Loucy (cell line): ENCODE data around the gene NELFB.

Source experiments
- EZH2phosphoT487 ChIP-seq: fragments of 200-600 bp; IDR thresholded peaks from 2 replicates; pipeline ENCODE4 v1.6.1; 2018; ENCODE audit warnings: antibody characterized with exemption, mild to moderate bottlenecking, moderate library complexity, borderline replicate concordance
- TF ChIP-seq, protein P1 (sequence below): fragments of 200-600 bp; sonication (generic); conservative IDR thresholded peaks from 2 replicates; pipeline ENCODE4 v1.5.1; 2014; ENCODE audit warnings: mild to moderate bottlenecking, antibody characterized with exemption, low read length

DNA sequence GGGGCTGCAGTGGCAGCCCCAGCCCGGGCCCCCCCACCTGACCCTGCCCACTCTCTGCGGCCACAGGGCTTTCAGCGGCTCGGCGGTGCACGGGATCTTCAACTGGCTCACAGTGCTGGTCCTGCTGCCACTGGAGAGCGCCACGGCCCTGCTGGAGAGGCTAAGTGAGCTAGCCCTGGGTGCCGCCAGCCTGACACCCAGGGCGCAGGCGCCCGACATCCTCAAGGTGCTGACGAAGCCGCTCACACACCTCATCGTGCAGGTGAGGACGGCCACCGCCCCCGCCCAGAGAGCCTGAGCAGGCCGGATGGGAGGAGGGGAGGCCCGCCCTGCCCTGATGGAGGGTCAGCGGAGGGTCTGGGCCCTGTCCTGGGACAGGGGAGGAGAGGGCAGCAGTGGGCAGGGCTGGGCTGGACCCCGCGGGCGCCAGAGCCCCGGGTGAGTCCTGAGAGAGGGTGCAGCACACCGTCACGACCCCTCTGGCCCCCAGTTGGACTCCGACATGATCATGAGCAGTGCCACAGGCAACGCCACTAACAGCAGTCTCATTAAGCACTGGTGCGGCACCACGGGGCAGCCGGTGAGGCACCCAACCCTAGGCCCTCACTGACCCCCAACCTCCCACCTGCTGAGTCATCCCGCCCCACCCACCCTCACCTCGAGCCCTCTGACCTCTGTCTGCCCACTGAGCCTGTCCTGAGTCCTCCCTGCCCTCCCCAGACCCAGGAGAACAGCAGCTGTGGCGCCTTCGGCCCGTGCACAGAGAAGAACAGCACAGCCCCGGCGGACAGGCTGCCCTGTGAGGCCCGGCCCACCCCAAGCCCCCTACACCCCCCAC, 21.8 kb upstream of the NELFB start:
- TF ChIP-seq, protein P1, sequence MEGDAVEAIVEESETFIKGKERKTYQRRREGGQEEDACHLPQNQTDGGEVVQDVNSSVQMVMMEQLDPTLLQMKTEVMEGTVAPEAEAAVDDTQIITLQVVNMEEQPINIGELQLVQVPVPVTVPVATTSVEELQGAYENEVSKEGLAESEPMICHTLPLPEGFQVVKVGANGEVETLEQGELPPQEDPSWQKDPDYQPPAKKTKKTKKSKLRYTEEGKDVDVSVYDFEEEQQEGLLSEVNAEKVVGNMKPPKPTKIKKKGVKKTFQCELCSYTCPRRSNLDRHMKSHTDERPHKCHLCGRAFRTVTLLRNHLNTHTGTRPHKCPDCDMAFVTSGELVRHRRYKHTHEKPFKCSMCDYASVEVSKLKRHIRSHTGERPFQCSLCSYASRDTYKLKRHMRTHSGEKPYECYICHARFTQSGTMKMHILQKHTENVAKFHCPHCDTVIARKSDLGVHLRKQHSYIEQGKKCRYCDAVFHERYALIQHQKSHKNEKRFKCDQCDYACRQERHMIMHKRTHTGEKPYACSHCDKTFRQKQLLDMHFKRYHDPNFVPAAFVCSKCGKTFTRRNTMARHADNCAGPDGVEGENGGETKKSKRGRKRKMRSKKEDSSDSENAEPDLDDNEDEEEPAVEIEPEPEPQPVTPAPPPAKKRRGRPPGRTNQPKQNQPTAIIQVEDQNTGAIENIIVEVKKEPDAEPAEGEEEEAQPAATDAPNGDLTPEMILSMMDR: no peak
- no peak for TF ChIP-seq EZH2phosphoT487
